Liver (tissue), 9 donors: ENCODE results near the gene ARHGEF40. TPM values are rescaled to one million over a fixed set of nuclear protein-coding genes. Genes with fewer than 3 reads are reported as not detected.

Source experiments
- DNase-seq: peaks from one replicate; pipeline ENCODE4 v3.0.0-alpha.2; 2017; ENCODE audit warnings: low spot score
- H3K27ac ChIP-seq, 2 donors: one replicate each; pipeline ENCODE4 v1.7.0; 2013; ENCODE audit warnings: inconsistent platforms in 2 of 2, low read length in 2 of 2, control low read depth in 1 of 2, low read depth in 1 of 2, mild to moderate bottlenecking in 1 of 2
- H3K27me3 ChIP-seq, 4 donors: one replicate each; pipeline versions ENCODE4 v1.6.1 to v1.7.0; 2013; ENCODE audit warnings: low read length in 3 of 4, inconsistent platforms in 1 of 4, mild to moderate bottlenecking in 1 of 4, moderate library complexity in 1 of 4; ENCODE audit not compliant: control insufficient read depth in 4 of 4, insufficient read depth in 4 of 4
- H3K36me3 ChIP-seq, 4 donors: one replicate each; pipeline versions ENCODE4 v1.6.1 to v1.7.0; 2013; ENCODE audit warnings: low read length in 3 of 4, mild to moderate bottlenecking in 3 of 4, low read depth in 1 of 4, moderate library complexity in 1 of 4; ENCODE audit not compliant: control insufficient read depth in 4 of 4, insufficient read depth in 3 of 4
- H3K4me1 ChIP-seq, 4 donors: one replicate each; pipeline versions ENCODE4 v1.6.1 to v1.7.0; 2013; ENCODE audit warnings: low read length in 3 of 4, mild to moderate bottlenecking in 3 of 4, moderate library complexity in 1 of 4; ENCODE audit not compliant: control insufficient read depth in 4 of 4, insufficient read depth in 4 of 4
- H3K4me3 ChIP-seq, 3 donors: one replicate each; pipeline versions ENCODE4 v1.6.1 to v1.7.0; 2013; ENCODE audit warnings: low read length in 3 of 3, control low read depth in 1 of 3, low read depth in 1 of 3, mild to moderate bottlenecking in 1 of 3
- H3K9ac ChIP-seq, 2 donors: one replicate each; pipeline ENCODE4 v1.7.0; 2013; ENCODE audit warnings: low read length in 2 of 2, mild to moderate bottlenecking in 2 of 2, moderate library complexity in 2 of 2, control low read depth in 1 of 2, low read depth in 1 of 2
- H3K9me3 ChIP-seq, 4 donors: one replicate each; pipeline versions ENCODE4 v1.6.1 to v1.7.0; 2013; ENCODE audit warnings: low read length in 3 of 4; ENCODE audit not compliant: control insufficient read depth in 4 of 4
- ATF3 ChIP-seq: IDR thresholded peaks from 2 replicates; pipeline ENCODE4 v1.6.1; 2016; ENCODE audit warnings: antibody characterized with exemption
- CTCF ChIP-seq: fragments of 150-350 bp; IDR thresholded peaks from 2 replicates; pipeline ENCODE4 v1.5.1; 2017; ENCODE audit warnings: improper control_type of control experiment, low read depth, low read length; ENCODE audit not compliant: missing input control
- EGR1 ChIP-seq, 2 donors: IDR thresholded peaks; 2 replicates each; pipeline ENCODE4 v1.6.1; 2016 to 2018; ENCODE audit warnings: antibody characterized with exemption in 2 of 2, low read depth in 2 of 2
- FOXA1 ChIP-seq: IDR thresholded peaks from 2 replicates; pipeline ENCODE4 v1.6.1; 2016; ENCODE audit warnings: antibody characterized with exemption
- FOXA2 ChIP-seq: IDR thresholded peaks from 2 replicates; pipeline ENCODE4 v1.6.1; 2016; ENCODE audit warnings: antibody characterized with exemption
- GABPA ChIP-seq, 2 donors: IDR thresholded peaks in 1 of 2; conservative IDR thresholded peaks in 1 of 2; 2 replicates each; pipeline ENCODE4 v1.6.1; 2016; ENCODE audit warnings: antibody characterized with exemption in 2 of 2, mild to moderate bottlenecking in 1 of 2, moderate library complexity in 1 of 2
- HNF4A ChIP-seq, 2 donors: conservative IDR thresholded peaks; 2 replicates each; pipeline ENCODE4 v1.6.1; 2016; ENCODE audit warnings: antibody characterized with exemption in 2 of 2, mild to moderate bottlenecking in 2 of 2
- JUND ChIP-seq, 2 donors: IDR thresholded peaks; 2 replicates each; pipeline ENCODE4 v1.6.1; 2016; ENCODE audit warnings: antibody characterized with exemption in 2 of 2
- MAX ChIP-seq: IDR thresholded peaks from 2 replicates; pipeline ENCODE4 v1.6.1; 2016; ENCODE audit warnings: antibody characterized with exemption
- NR2F2 ChIP-seq: IDR thresholded peaks from 2 replicates; pipeline ENCODE4 v1.6.1; 2016; ENCODE audit warnings: antibody characterized with exemption
- RAD21 ChIP-seq, 2 donors: IDR thresholded peaks; 2 replicates each; pipeline ENCODE4 v1.6.1; 2016; ENCODE audit warnings: antibody characterized with exemption in 2 of 2, mild to moderate bottlenecking in 2 of 2
- REST ChIP-seq: IDR thresholded peaks from 2 replicates; pipeline ENCODE4 v1.6.1; 2016; ENCODE audit warnings: antibody characterized with exemption, mild to moderate bottlenecking
- RXRA ChIP-seq, 2 donors: IDR thresholded peaks; 2 replicates each; pipeline ENCODE4 v1.6.1; 2017 to 2018; ENCODE audit warnings: antibody characterized with exemption in 2 of 2, mild to moderate bottlenecking in 1 of 2
- SP1 ChIP-seq: IDR thresholded peaks from 2 replicates; pipeline ENCODE4 v1.6.1; 2018; ENCODE audit warnings: antibody characterized with exemption, mild to moderate bottlenecking
- TAF1 ChIP-seq: conservative IDR thresholded peaks from 2 replicates; pipeline ENCODE4 v1.6.1; 2016; ENCODE audit warnings: antibody characterized with exemption, mild to moderate bottlenecking
- YY1 ChIP-seq: IDR thresholded peaks from 2 replicates; pipeline ENCODE4 v1.6.1; 2016; ENCODE audit warnings: antibody characterized with exemption, mild to moderate bottlenecking
- ZBTB33 ChIP-seq: IDR thresholded peaks from 2 replicates; pipeline ENCODE4 v1.6.1; 2016; ENCODE audit warnings: antibody characterized with exemption
- WGBS: extraction: QIAGEN DNeasy Blood & Tissue Kit; methylation state at CpG from one replicate; pipeline ENCODE4 v1.1.7; 2013; 5-methylcytosine and 5-hydroxymethylcytosine counted together
- polyA plus RNA-seq, 2 donors: library from polyadenylated mRNA; stranded (reverse) in 1 of 2; unstranded in 1 of 2; fragments of 200-250 nt in 1 of 2; fragments of >200 nt in 1 of 2; fragmentation: Nextera tagmentation in 1 of 2; extraction: Ambion mirVana in 1 of 2; gene quantifications; one replicate each; pipeline versions ENCODE4 v1.2.1 to v1.2.3, GENCODE V29; 2013 to 2015
- total RNA-seq, 2 donors: library from RNA; depleted of rRNA; stranded (reverse); fragments of >200 nt; gene quantifications; one replicate each; pipeline ENCODE4 v1.2.3, GENCODE V29; 2014
- donor health status: healthy.
- donor health status: healthy.
- donor health status: healthy.
- donor health status: healthy.
- donor health status: healthy.

Gene ARHGEF40
- total and polyA plus RNA-seq, 4 donors, result 9.3 to 42.5 (median 16.9) TPM

GRCh38 chr14:21073921-21074320, 3.8 kb downstream of the ARHGEF40 start:
- Histone ChIP-seq H3K4me3 (no peak overlapping the region), H3K27me3 (no peaks in the 10 kb centered on the region), H3K27ac (no peak overlapping the region), H3K4me1 (peaks cover 7 to 37% (median 26%) of the 10 kb centered on the region in 4 donors), H3K9me3 (no peaks in the 10 kb centered on the region), H3K36me3 (peaks cover 5 to 38% (median 18%) of the 10 kb centered on the region in 4 donors), H3K9ac (no peak overlapping the region)
- WGBS, result 88% methylated on average over 9 of the region's 9 CpGs
- no peak for TF ChIP-seq SP1
- no peak for TF ChIP-seq REST
- TF ChIP-seq GABPA (IDR thresholded peaks at IDR 0.05 in 1 of 2, conservative IDR thresholded peaks at IDR 0.05 in 1 of 2), result no peak
- TF ChIP-seq RAD21 (IDR thresholded peaks at IDR 0.05), result no peak
- TF ChIP-seq NR2F2, result no peak
- no peak for TF ChIP-seq JUND (IDR thresholded peaks at IDR 0.05)
- TF ChIP-seq FOXA2, result no peak
- no peak for TF ChIP-seq YY1
- no peak for TF ChIP-seq CTCF
- TF ChIP-seq TAF1, result no peak
- no peak for TF ChIP-seq EGR1 (IDR thresholded peaks at IDR 0.05; ENCODE audit: low read depth in 2 of 2)
- TF ChIP-seq ATF3, result no peak
- TF ChIP-seq FOXA1, result no peak
- TF ChIP-seq HNF4A (conservative IDR thresholded peaks at IDR 0.05), result no peak
- no peak for TF ChIP-seq ZBTB33
- TF ChIP-seq MAX, result no peak
- TF ChIP-seq RXRA (IDR thresholded peaks at IDR 0.05), result no peak
- no peak for DNase-seq
